RWPE2 (cell line): Measurements from ENCODE around the gene PPM1E.

Source experiments
- ATAC-seq: fragments of 200-7000 bp; cut with Tn5 transposase; 3 replicates; pipeline ENCODE4 v1.9.1; 2021; ENCODE audit warnings: low read depth
- DNase-seq: peaks from one replicate; pipeline ENCODE4 v3.0.0-alpha.2; 2020; ENCODE audit warnings: low spot score
- H3K27ac ChIP-seq: fragments of 450-650 bp; 2 replicates; pipeline ENCODE4 v1.5.1; 2017; ENCODE audit warnings: mild to moderate bottlenecking; ENCODE audit not compliant: poor library complexity, severe bottlenecking
- H3K27me3 ChIP-seq: fragments of 250-450 bp; sonication (Bioruptor Pico); 2 replicates; pipeline ENCODE4 v1.5.1; 2021; ENCODE audit warnings: mild to moderate bottlenecking, moderate library complexity; ENCODE audit not compliant: insufficient read depth, poor library complexity, severe bottlenecking
- H3K36me3 ChIP-seq: fragments of 250-450 bp; sonication (Bioruptor Pico); 2 replicates; pipeline ENCODE4 v1.5.1; 2020; ENCODE audit warnings: low read depth, mild to moderate bottlenecking, moderate library complexity
- H3K4me1 ChIP-seq: fragments of 250-450 bp; sonication (Bioruptor Pico); 2 replicates; pipeline ENCODE4 v1.5.1; 2021; ENCODE audit warnings: mild to moderate bottlenecking, moderate library complexity; ENCODE audit not compliant: insufficient read depth, poor library complexity, severe bottlenecking
- H3K4me3 ChIP-seq: fragments of 250-450 bp; sonication (Bioruptor Pico); 2 replicates; pipeline ENCODE4 v1.5.1; 2021; ENCODE audit warnings: mild to moderate bottlenecking, moderate library complexity; ENCODE audit not compliant: severe bottlenecking
- H3K9me3 ChIP-seq: fragments of 250-450 bp; sonication (Bioruptor Pico); 2 replicates; pipeline ENCODE4 v1.5.1; 2021; ENCODE audit warnings: mild to moderate bottlenecking, moderate library complexity; ENCODE audit not compliant: severe bottlenecking
- CTCF ChIP-seq: fragments of 450-650 bp; IDR thresholded peaks from one replicate; pipeline ENCODE4 v1.5.1; 2017; ENCODE audit warnings: mild to moderate bottlenecking, moderate library complexity; ENCODE audit not compliant: poor library complexity, severe bottlenecking

PPM1E gene

GRCh38 chr17:58965221-58965620, 209.6 kb downstream of the PPM1E start:
- H3K27me3 ChIP-seq: no peaks in the 10 kb centered on the region
- DNase-seq: no peak
- no peaks in the 10 kb centered on the region for H3K36me3 ChIP-seq
- H3K4me3 ChIP-seq: no peak overlapping the region
- H3K4me1 ChIP-seq: no peaks in the 10 kb centered on the region
- no peaks in the 10 kb centered on the region for H3K9me3 ChIP-seq
- no peak overlapping the region for H3K27ac ChIP-seq
- ATAC-seq: no peak
- TF ChIP-seq CTCF: no peak

GRCh38 chr17:58966208-58966607, 210.6 kb downstream of the PPM1E start:
- Histone ChIP-seq H3K4me1 (no peaks in the 10 kb centered on the region), H3K9me3 (no peaks in the 10 kb centered on the region), H3K27ac (no peak overlapping the region), H3K27me3 (no peaks in the 10 kb centered on the region), H3K4me3 (no peak overlapping the region), H3K36me3 (no peaks in the 10 kb centered on the region)
- no peak for TF ChIP-seq CTCF
- DNase-seq (no peak), ATAC-seq (no peak)

GRCh38 chr17:58968426-58969061, 212.9 kb downstream of the PPM1E start:
- no peak for DNase-seq
- Histone ChIP-seq H3K27me3 (no peaks in the 10 kb centered on the region), H3K36me3 (no peaks in the 10 kb centered on the region), H3K4me1 (no peaks in the 10 kb centered on the region), H3K4me3 (no peak overlapping the region), H3K27ac (no peak overlapping the region), H3K9me3 (no peaks in the 10 kb centered on the region)
- ATAC-seq: no peak
- no peak for TF ChIP-seq CTCF

- Histone ChIP-seq H3K27ac (no peak overlapping the region), H3K36me3 (no peaks in the 10 kb centered on the region), H3K4me3 (no peak overlapping the region), H3K9me3 (no peaks in the 10 kb centered on the region), H3K4me1 (no peaks in the 10 kb centered on the region), H3K27me3 (no peaks in the 10 kb centered on the region)
- TF ChIP-seq CTCF: no peak
- no peak for DNase-seq
- no peak for ATAC-seq
Measured at GRCh38 chr17:58969156-58969555, 213.5 kb downstream of the PPM1E start.

GRCh38 chr17:58969612-58970011, 214.0 kb downstream of the PPM1E start:
- no peaks in the 10 kb centered on the region for H3K9me3 ChIP-seq
- H3K36me3 ChIP-seq: no peaks in the 10 kb centered on the region
- DNase-seq: no peak
- no peak for ATAC-seq
- TF ChIP-seq CTCF: no peak
- no peak overlapping the region for H3K4me3 ChIP-seq
- H3K27me3 ChIP-seq: no peaks in the 10 kb centered on the region
- no peaks in the 10 kb centered on the region for H3K4me1 ChIP-seq
- H3K27ac ChIP-seq: no peak overlapping the region
